Measurements from ENCODE around the gene PI16.

PI16 gene

DNA sequence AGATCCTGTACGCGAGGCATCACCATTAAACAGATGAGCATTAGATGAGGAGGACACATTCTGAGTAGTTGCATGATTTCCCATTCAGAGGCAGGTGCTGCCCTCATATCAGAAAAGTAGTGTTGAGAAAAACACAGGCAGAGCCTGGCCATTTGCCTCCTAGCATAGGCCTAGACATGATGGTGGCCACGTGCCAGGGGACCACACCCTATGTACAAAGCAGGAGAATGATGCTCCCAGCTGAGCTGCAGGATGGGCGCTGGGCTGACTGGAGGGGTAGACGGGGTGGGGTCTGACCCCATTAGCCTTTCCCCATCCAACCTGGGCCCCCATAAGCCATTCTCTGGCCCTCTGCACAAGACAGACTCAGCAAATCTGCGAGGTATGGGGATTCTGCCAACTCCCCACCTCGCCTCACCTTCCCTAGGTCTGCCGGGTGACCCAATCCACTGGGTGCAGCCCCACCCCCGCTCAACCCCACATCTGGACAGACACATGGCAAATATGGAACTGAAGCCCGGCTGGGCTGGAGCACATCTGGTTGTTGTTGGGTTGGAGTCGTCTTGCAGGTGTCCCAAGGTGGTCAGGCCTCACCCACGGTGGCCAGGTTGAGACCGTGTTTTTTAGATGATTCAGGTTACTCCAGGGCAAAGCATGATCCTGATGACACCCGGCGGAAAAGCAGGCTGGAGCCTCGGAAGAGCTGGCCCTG is 13.9 kb downstream of the PI16 start:
- Histone ChIP-seq H3K9me3 (ENCODE audit: control insufficient read depth, insufficient read depth, low read depth, low read length) (no peaks in the 10 kb centered on the region), H3K36me3 (ENCODE audit: control insufficient read depth, insufficient read depth, low read length) (peaks cover 64% of the 10 kb centered on the region), H3K9ac (ENCODE audit: low read length) (no peak overlapping the region), H3K27me3 (ENCODE audit: control insufficient read depth, insufficient read depth, low read length) (no peaks in the 10 kb centered on the region), H3K4me1 (ENCODE audit: control insufficient read depth, insufficient read depth, low read length) (peaks cover 5% of the 10 kb centered on the region; the same call in 1 of the 2 replicates), H3K4me3 (ENCODE audit: low read depth, low read length) (no peak overlapping the region), H3K27ac (ENCODE audit: low read depth, low read length) (no peak overlapping the region)

DNA sequence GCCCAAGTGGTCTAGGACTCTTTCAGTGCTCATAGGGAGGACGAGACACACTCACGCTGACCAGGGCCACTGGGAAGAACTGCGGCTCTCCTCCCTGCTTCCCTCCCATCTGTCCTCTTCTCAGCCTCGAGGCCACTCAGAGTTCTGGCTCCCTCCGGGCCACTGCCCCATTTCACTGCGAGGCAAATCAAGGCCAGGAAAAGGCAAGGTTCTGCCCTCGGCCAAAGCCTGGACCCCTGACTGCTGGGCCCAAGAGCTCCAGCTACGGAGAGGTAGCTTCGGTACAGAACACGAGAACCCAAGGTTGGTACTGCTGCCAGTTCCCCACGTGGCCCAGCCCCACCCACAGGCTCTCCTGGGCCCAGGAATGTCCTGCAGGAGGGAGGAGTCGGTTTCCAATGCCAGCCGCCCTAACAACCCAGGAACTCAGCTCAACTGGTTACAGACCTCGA is 14.7 kb downstream of the PI16 start:
- H3K9me3 ChIP-seq (ENCODE audit: control insufficient read depth, insufficient read depth, low read depth, low read length), result no peaks in the 10 kb centered on the region
- H3K27ac ChIP-seq (ENCODE audit: low read depth, low read length), result no peak overlapping the region
- H3K9ac ChIP-seq (ENCODE audit: low read length), result no peak overlapping the region
- no peaks in the 10 kb centered on the region for H3K4me1 ChIP-seq (ENCODE audit: control insufficient read depth, insufficient read depth, low read length)
- H3K36me3 ChIP-seq (ENCODE audit: control insufficient read depth, insufficient read depth, low read length), result peaks cover 73% of the 10 kb centered on the region
- H3K4me3 ChIP-seq (ENCODE audit: low read depth, low read length), result no peak overlapping the region
- no peaks in the 10 kb centered on the region for H3K27me3 ChIP-seq (ENCODE audit: control insufficient read depth, insufficient read depth, low read length)

DNA sequence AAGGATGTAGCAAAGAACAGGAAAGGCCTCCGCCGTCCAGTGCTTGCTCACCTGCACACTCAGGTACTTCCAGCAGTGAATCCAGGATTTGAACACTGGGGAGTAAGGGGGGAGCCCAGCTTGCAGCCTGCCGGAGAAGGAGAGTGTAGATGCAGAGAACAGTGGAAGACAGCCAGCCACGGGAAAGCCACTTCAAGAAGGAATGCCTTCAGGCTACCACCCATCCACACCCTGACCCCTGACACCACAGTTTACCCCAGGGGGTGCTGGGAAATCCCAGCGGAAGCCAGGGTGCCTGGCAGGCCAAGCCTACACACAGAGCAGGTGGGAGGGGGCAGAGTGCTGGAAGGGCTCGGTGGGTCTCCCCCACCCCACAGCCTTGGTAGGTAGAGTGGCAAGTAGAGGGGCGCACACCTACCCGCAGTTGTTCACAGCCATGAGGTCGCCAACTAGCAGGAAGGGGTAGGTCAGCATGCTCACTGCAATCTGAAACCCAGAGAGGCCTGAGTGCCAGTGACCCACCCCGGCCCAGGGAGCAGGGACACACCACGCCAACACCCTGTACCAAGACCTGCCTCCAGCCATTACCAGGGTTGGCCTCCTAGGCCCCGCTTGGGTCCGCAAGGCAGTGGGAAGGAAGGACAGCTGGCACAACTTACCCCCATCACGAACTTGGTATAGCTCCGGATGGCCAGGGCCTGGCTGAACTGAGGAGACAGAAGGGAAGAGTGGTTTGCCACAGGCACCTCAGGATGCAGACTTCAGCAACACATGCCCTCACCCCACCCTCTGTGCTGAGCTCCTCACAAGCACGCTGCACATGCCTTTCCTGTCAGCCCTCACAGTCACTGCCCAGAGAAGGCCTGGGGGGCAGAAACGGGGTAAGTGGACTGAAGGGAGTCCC is 15.7 kb downstream of the PI16 start:
- H3K9me3 ChIP-seq (ENCODE audit: control insufficient read depth, insufficient read depth, low read depth, low read length), result no peaks in the 10 kb centered on the region
- 0 out of 2 replicates have a peak overlapping the region, but pooled peaks have one; percentile 45 for H3K27ac ChIP-seq (ENCODE audit: low read depth, low read length)
- no peaks in the 10 kb centered on the region for H3K27me3 ChIP-seq (ENCODE audit: control insufficient read depth, insufficient read depth, low read length)
- no peak overlapping the region for H3K4me3 ChIP-seq (ENCODE audit: low read depth, low read length)
- peaks cover 82% of the 10 kb centered on the region for H3K36me3 ChIP-seq (ENCODE audit: control insufficient read depth, insufficient read depth, low read length)
- H3K9ac ChIP-seq (ENCODE audit: low read length), result peak overlapping the region; percentile 4
- no peaks in the 10 kb centered on the region for H3K4me1 ChIP-seq (ENCODE audit: control insufficient read depth, insufficient read depth, low read length)

DNA sequence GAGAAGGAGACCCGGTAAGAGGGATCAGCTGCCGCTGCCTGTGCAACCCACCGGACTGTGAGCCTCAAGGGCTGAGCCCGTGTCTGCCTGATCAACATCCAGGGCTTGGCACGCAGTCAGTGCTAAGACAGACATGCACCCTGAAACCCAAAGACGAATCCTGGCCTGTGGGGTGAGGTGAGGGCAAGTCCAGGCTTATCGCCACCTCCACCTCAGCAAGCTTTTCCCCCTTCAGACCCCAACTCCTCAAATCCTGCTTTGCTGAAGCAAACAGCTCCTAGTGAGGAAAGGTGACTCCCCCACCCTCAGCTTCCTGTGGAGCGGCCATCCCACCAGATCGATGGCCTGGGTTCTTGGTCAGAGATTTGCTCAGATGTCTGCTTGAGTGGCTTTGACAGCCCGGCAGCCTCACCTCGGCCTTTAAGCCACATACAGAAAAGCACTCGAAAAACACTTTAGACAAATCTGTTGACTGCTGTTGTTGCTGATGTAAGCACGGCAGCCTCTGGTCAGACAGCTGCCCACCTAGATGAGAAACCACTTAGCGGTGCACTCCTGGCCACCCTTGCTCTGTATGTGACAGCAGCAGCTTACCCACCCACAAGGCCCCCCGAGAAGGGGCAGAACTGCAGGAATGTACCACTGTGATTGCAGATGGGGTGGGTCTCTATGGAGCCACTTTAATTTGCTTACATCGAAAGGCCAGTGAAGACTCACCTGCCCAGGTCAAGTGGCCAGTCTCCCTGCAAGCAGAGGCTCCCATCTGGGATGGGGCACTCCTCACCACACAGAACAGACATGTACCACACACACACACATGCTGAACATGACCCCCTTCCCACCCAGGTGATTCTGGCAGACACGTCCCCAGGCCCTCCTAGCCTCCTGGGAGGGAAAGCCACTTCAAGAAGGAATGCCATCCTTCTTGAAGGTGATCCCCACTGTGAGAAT is 16.6 kb downstream of the PI16 start:
- Histone ChIP-seq H3K36me3 (ENCODE audit: control insufficient read depth, insufficient read depth, low read length) (peaks cover 92% of the 10 kb centered on the region), H3K27me3 (ENCODE audit: control insufficient read depth, insufficient read depth, low read length) (no peaks in the 10 kb centered on the region), H3K4me1 (ENCODE audit: control insufficient read depth, insufficient read depth, low read length) (no peaks in the 10 kb centered on the region), H3K9ac (ENCODE audit: low read length) (no peak overlapping the region), H3K9me3 (ENCODE audit: control insufficient read depth, insufficient read depth, low read depth, low read length) (no peaks in the 10 kb centered on the region), H3K27ac (ENCODE audit: low read depth, low read length) (0 out of 2 replicates have a peak overlapping the region, but pooled peaks have one; percentile 45), H3K4me3 (ENCODE audit: low read depth, low read length) (no peak overlapping the region)

DNA sequence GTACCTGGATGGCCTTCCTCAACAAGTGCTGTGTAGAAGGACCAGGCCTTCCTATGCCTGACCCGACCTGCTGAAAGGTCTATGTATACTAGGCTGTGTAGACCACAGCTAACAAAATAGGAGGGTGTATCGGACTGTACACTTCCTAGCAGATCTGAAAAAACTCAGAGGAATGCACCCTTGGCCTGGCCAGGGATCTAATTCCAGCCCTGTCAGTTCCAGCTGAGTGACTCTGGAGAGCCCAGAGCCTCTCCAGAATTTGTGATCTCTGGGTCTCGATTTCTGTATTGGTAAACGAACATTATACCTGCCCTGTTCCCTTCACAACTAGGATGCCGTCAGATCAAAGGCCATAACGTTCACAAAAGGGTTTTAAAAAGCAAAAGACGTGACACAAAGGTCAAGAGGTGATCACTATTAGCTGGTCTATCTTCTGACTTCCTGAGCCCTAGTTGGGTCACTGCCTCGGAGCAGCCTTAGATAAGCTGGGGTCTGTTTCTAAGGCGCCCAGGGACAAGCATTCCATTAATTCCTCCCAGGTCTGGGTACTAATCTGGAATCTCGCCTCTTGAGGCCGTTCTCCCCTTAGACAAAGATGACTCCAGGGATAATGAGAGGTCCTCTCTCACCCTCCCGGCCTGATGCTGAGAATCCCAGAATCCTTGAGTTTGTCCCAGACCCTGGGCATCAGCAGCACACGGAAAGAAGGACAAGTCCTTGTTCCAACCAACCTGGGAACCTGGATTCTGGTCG is 17.6 kb downstream of the PI16 start:
- Histone ChIP-seq H3K27ac (ENCODE audit: low read depth, low read length) (no peak overlapping the region), H3K4me3 (ENCODE audit: low read depth, low read length) (no peak overlapping the region), H3K27me3 (ENCODE audit: control insufficient read depth, insufficient read depth, low read length) (no peaks in the 10 kb centered on the region), H3K9ac (ENCODE audit: low read length) (no peak overlapping the region), H3K36me3 (ENCODE audit: control insufficient read depth, insufficient read depth, low read length) (peaks cover 100% of the 10 kb centered on the region), H3K9me3 (ENCODE audit: control insufficient read depth, insufficient read depth, low read depth, low read length) (no peaks in the 10 kb centered on the region), H3K4me1 (ENCODE audit: control insufficient read depth, insufficient read depth, low read length) (no peaks in the 10 kb centered on the region)

DNA sequence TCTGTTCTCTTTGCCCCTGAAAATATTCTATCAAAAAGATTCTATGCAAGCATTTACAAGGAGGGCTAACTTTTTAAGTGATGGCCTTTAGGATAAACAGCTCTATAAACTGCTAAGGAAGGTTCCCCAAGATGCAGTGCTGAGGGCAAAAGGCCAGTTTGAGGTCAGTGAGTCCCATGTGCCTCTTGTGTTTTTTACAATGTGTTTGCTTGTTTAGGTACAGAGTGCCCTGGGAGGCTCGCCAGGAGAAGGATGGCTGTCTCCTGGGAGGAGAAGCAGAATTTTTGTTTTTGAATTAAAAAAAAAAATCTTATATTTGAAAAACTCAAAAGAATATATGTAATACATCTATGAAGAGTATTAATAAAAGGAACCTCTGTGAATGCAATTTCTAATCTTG is 18.7 kb downstream of the PI16 start:
- Histone ChIP-seq H3K4me1 (ENCODE audit: control insufficient read depth, insufficient read depth, low read length) (no peaks in the 10 kb centered on the region), H3K27ac (ENCODE audit: low read depth, low read length) (no peak overlapping the region), H3K9me3 (ENCODE audit: control insufficient read depth, insufficient read depth, low read depth, low read length) (no peaks in the 10 kb centered on the region), H3K9ac (ENCODE audit: low read length) (no peak overlapping the region), H3K36me3 (ENCODE audit: control insufficient read depth, insufficient read depth, low read length) (peaks cover 100% of the 10 kb centered on the region), H3K4me3 (ENCODE audit: low read depth, low read length) (no peak overlapping the region), H3K27me3 (ENCODE audit: control insufficient read depth, insufficient read depth, low read length) (no peaks in the 10 kb centered on the region)

DNA sequence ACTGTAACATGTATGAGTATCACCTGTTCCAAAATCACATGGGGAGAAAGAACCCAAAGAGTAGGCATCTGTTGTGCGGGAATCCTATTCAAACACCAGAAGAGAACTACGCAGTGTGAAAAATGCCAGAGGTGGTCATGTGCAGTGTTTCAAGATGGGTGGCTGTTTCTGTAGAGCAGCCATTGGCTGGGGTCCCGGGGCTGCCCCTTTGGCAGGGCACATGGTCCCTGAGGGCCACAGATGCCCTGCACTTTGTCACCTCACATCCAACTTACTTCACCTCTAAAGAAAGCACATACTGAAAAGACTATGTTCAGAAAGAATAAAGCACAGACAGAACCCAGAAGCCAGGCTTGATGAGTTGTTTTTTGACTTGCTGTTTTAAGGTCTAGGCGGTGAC is 19.1 kb downstream of the PI16 start:
- Histone ChIP-seq H3K27ac (ENCODE audit: low read depth, low read length) (no peak overlapping the region), H3K9ac (ENCODE audit: low read length) (no peak overlapping the region), H3K36me3 (ENCODE audit: control insufficient read depth, insufficient read depth, low read length) (peaks cover 100% of the 10 kb centered on the region)

DNA sequence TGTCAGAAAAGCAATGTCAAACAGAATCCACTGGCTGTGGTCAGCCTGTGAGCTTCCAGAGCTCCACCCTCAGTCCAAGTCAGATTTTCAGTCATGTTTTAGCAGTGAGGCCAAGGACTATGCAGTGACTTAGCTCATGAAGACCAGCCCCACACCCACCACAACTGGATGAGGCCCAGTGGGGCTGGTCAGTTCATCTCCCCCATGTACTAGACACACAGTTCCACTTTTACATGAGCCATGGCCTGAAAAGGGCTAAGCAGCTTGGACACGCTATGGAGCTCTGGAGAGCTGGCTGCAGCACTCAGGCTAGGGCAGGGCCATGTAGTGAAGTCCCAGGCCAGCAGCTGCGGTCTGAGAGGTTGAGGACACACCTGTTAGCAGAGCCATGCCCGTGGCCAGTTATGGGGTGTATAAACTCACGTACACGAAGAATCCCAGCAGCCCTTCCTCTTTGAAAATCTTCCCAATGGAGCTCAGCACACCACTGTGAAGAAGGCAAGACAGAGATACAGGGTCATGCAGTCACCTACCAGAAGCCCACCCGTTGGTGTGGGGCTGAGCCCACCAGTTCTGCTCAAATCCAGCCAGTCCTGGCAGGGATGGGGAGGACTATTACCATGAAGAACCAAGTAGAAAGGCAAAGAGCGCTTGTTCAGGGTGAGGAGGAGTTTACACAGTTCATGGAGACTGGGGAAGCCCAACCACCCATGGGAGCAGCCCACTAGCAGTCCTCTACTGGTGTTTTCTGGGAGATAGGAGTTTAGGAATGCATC is 20.9 kb downstream of the PI16 start:
- peaks cover under 1% of the 10 kb centered on the region; the same call in 1 of the 2 replicates for H3K4me1 ChIP-seq (ENCODE audit: control insufficient read depth, insufficient read depth, low read length)
- no peak overlapping the region for H3K9ac ChIP-seq (ENCODE audit: low read length)
- H3K4me3 ChIP-seq (ENCODE audit: low read depth, low read length), result no peak overlapping the region
- H3K9me3 ChIP-seq (ENCODE audit: control insufficient read depth, insufficient read depth, low read depth, low read length), result no peaks in the 10 kb centered on the region
- no peak overlapping the region for H3K27ac ChIP-seq (ENCODE audit: low read depth, low read length)
- H3K36me3 ChIP-seq (ENCODE audit: control insufficient read depth, insufficient read depth, low read length), result peaks cover 89% of the 10 kb centered on the region
- no peaks in the 10 kb centered on the region for H3K27me3 ChIP-seq (ENCODE audit: control insufficient read depth, insufficient read depth, low read length)

More for the DNA sequence above, 19.1 kb downstream of the PI16 start:
- Histone ChIP-seq H3K4me3 (ENCODE audit: low read depth, low read length) (no peak overlapping the region), H3K9me3 (ENCODE audit: control insufficient read depth, insufficient read depth, low read depth, low read length) (no peaks in the 10 kb centered on the region), H3K27me3 (ENCODE audit: control insufficient read depth, insufficient read depth, low read length) (no peaks in the 10 kb centered on the region), H3K4me1 (ENCODE audit: control insufficient read depth, insufficient read depth, low read length) (no peaks in the 10 kb centered on the region)

DNA sequence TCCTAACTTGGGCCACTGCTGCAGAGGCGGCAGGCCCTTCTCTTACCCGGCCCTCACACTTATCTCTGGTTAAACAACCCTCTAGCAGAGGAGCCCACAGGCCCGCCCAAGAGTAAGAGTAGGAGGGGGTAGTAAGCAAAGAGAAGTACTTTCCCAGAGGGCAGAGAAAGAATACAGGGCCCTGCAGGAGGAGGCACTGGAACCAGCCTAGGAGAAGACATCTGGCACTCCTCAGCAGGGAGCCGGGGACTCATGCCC is 21.4 kb downstream of the PI16 start:
- H3K9ac ChIP-seq (ENCODE audit: low read length), result no peak overlapping the region
- H3K27ac ChIP-seq (ENCODE audit: low read depth, low read length), result no peak overlapping the region
- H3K4me3 ChIP-seq (ENCODE audit: low read depth, low read length), result no peak overlapping the region
- H3K9me3 ChIP-seq (ENCODE audit: control insufficient read depth, insufficient read depth, low read depth, low read length), result no peaks in the 10 kb centered on the region
- no peaks in the 10 kb centered on the region for H3K27me3 ChIP-seq (ENCODE audit: control insufficient read depth, insufficient read depth, low read length)
- peaks cover 84% of the 10 kb centered on the region for H3K36me3 ChIP-seq (ENCODE audit: control insufficient read depth, insufficient read depth, low read length)
- peaks cover 4% of the 10 kb centered on the region; the same call in 1 of the 2 replicates for H3K4me1 ChIP-seq (ENCODE audit: control insufficient read depth, insufficient read depth, low read length)
